GM21367 (cell line): ENCODE data around the gene DLG2.
A peak's percentile ranks its signal among the peaks of the same experiment; 100 is the strongest.

Experiments used
- ATAC-seq: cut with Tn5 transposase; IDR thresholded peaks from one replicate; pipeline ENCODE4 v1.9.1; 2021; ENCODE audit not compliant: unreplicated experiment

Gene DLG2

DNA sequence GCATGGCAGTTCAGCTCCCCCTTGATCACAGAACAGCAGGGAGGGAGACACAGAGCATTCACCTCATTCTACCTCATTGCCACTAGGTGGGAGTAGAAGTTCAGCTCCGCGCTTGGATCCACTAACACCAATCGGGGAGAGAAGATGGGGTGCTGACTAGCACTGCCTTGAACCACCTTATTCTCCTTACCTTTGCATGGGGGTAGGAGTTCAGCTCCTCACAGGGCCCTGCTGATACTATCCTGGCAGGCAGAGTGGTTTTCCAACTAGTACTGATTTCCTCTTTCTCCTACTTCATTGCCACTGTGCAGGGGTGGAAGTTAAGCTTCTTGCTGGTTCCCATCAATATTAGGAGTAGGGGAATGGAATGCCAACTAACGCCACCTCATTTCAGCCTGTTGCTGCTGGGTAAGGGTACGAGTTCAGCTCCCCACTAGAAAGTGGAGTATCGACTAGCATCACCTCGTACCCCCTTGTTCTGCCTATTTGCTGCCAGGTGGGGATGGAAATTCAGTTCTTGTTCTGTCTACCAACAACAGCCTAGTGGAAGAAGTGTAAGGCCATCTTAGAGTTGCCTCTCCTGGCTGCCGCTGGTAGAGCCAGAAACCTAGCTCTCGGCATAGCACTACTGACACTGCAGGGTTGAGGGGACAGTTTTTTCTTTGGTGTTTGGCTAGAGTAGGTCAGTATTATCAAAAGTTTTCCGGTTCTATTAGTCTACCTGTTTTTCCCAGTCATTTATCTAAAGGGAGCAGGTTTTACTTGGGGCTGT lies 1790.1 kb downstream of the DLG2 start:
- ATAC-seq, result peak; percentile 92

- ATAC-seq, result no peak
Measured at GRCh38 chr11:83836065-83836464, 1791.1 kb downstream of the DLG2 start.

DNA sequence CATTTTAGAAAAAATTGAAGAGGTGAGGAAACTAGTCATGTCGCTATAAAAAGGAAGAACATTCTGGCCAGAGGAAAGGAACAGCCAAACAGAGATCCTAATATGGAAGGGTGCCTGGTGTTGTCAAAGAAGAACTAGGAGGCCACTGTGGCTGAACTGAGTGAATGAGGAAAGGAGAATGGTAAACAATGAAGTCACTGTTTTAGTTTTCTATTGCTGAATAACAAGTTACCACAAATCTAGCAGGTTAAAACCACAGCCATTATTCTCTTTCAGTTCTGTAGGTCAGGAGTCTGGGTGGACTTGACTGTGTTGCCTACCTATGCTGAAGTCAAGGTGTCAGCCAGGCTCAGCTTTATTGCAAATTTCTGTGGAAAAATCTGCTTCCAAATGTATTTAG lies 1791.7 kb downstream of the DLG2 start:
- ATAC-seq, result peak; percentile 76

DNA sequence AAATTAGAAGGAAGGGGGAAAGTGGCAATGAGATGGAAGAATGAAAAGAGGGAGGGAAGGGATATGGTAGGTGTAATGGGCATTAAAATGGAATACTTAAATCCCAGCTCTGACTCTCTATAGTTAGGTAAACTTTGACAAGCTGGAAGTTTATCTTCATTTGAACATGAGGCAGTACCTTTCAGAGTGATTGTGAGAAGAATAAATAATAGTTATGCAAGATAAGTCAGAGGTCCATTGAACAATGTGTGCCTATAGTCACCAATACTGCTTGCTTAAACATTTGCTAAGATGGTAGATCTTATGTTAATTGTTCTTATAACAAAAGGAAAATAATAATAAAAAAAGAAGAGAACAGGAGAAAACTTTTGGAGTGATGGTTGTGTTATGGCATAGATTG lies 1795.2 kb downstream of the DLG2 start:
- no peak for ATAC-seq

DNA sequence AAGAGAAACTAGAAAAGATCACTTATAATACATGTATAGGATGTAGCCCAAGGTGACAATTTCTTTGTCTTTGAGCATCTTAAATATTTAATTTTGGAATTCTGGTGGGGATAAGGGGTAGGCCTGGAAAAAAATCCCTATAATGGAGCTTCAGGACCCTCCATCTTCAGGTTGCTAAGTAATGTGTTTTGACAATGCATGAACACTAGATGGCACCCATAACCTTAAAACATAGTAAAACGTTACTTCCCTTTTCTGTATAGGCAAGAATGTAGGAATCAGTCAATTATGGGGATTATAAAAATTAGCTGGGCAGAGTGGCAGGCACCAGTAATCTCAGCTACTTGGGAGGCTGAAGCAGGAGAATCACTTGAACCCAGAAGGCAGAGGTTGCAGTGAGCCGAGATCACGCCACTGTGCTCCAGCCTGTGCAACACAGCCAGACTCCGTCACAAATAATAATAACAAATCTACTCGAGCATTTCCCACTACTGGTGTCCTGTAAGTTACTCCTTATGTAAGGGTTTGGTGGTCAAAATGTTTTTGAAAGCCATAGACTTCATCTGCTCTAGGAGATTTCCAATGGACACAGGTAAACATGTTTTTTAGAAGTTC lies 1799.1 kb downstream of the DLG2 start:
- peak; percentile 85 for ATAC-seq

DNA sequence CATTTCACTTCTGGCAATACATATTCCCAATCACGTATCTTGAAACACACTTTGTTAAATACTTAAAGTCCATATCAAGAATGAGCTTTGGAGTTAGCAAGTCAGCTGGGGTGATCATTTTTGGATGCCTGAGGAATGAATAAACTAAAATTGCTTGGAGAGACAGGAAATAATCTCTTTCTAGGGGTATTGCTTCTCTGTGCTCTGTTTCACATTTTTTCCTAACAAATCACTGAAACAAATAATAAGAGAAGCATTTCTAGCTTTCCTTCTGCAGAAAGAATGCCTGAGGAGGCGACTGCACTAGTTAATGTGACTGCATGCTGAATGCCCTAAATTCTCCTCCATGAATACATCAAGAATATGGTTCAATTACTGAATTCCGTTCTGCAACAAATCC lies 1799.6 kb downstream of the DLG2 start:
- ATAC-seq, result no peak

DNA sequence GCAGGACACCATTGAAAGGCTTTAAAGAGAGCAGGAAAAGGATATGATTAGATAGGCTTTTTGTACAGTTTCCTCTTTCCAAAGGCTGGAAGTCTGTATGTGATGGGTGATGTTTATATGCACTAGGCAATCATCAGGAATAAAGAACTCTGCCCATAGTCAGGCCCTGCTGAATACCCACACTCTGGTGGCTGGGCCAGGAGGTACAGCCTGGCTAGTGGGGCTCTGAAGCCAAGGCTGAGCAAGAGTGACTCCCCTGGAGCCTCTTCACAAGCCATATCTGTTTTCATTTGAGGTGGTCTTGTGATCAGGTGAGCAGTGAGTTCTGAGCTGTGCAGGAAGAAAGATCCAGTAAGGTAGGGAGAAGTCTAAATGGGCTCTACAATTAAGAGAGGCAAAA lies 1801.1 kb downstream of the DLG2 start:
- no peak for ATAC-seq

GRCh38 chr11:83823461-83824025 lies 1803.6 kb downstream of the DLG2 start:
- ATAC-seq, result no peak

DNA sequence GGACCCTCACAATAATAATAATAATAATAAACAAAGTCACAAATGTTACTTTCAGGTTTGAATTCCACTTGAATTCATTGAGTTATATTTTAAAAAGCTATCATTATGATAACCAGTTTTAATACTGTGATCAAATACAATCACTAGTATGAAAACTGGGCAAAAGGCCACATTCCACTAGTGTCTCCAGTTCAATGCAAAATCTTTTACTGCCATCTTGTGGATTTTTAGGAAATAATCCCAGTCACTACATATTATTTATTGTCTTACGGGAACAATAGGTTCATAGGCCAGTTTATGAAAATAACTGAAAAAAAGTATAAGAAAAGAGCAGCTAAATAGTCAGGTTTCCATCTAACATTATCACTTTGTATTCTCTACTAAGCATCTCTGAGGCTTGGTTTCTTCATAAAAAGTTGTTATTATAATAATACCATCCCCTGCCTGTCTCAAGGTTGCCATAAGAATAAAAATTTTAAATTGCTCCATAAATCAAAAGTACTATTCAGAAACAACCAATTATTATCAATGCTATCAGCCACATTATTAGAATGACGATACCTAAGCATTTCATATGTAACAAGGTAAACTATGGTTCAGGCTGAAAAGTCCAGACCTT lies 1807.1 kb downstream of the DLG2 start:
- ATAC-seq, result peak; percentile 61

DNA sequence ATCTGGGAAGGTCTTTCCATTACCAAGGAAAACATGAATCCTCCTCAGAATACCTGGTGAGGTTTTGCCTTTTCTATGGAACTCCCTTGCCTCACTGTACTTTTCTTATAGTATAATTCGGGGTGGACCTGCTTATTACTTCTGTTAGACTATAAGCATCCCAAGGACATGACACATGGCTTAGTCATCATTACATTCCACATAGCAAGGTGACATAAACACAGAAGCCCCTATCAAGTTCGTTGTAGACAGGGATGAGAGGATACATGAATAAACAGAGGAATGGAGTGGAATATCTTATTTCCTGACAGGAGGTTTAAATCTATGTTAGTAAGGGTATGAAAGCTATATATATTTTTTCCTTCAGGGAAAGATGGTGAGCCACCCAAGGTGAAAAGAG lies 1808.8 kb downstream of the DLG2 start:
- ATAC-seq, result no peak

- no peak for ATAC-seq
Measured at GRCh38 chr11:83816572-83817187, 1810.5 kb downstream of the DLG2 start.

GRCh38 chr11:83815736-83816135 lies 1811.4 kb downstream of the DLG2 start:
- ATAC-seq, result no peak

GRCh38 chr11:83813296-83813695 lies 1813.8 kb downstream of the DLG2 start:
- no peak for ATAC-seq

DNA sequence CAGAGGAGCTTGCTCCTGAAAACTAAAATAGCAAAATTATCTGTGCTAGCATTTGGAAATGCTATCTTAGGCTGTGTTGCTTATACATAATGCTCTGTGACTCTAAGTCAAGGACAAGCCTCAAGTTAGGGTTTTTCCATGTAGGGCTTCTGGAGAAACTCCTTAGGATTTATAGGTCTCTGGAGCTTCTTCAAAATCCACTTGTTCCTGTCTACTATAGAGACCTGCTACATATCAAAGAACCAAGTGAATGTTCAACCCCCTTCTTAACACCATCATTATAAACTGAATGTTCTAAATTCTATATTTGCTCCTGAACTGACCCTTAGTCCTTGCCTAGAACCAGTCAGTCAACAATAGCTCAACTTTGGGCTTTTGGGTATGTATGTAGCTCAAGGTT lies 1817.9 kb downstream of the DLG2 start:
- ATAC-seq, result no peak

DNA sequence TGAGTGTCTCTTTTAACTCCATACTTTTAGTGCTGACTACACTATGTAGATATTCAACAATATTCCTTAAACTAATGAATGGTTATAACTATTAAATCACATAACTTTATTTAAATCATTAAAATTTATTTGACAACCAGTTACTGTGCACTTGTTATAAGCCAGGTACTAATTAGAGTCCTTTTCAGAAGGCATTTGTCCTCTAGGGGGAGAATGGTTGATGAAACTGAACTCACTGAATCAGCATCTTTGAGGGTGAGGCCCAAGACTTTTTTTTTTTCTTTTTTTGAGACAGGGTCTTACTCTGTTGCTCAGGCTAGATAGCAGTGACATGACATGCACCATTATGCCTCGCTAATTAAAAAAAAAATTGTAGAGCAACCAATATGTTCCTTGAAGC lies 1825.3 kb downstream of the DLG2 start:
- no peak for ATAC-seq

DNA sequence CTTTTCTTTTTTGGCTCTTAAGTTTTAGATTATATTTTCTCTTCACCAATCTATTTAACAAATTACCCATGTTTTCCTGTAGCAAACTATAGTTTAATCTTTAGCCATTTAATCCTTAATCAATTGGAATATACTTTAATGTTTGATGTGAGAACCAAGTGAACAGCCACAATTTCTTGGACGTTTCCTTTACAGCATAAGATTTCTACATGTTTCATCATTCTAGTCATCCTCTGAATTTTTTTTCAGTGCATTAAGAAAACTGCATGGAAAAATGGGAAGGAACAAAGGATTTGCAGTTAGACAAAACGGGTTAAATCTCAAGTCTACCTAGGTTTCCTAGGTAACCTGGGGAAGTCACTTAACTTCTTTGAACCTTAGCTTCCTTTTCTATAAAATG lies 1833.8 kb downstream of the DLG2 start:
- no peak for ATAC-seq

GRCh38 chr11:83791557-83791956 lies 1835.6 kb downstream of the DLG2 start:
- no peak for ATAC-seq

GRCh38 chr11:83785942-83786341 lies 1841.2 kb downstream of the DLG2 start:
- no peak for ATAC-seq

DNA sequence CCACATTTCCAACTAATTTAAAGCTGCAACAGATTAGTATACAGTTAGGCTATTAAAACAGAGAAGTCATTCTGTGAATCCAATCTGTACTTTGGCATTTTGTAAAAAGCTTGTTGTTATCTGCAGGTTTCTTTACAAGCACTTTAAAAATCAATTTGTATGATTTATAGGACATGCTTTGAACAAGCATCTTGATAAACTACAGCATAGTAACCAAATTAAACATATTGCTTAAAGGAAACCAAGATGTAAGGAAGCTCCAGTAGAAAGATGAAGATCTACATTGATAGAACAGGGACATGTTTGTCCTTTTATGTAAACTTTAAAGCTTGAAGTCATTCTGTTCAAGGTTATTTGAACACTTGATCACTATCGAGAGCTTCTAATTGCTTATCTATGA lies 1842.7 kb downstream of the DLG2 start:
- ATAC-seq, result no peak

GRCh38 chr11:83782329-83782728 lies 1844.8 kb downstream of the DLG2 start:
- no peak for ATAC-seq

- ATAC-seq, result no peak
Measured at GRCh38 chr11:83779876-83780275, 1847.3 kb downstream of the DLG2 start.

DNA sequence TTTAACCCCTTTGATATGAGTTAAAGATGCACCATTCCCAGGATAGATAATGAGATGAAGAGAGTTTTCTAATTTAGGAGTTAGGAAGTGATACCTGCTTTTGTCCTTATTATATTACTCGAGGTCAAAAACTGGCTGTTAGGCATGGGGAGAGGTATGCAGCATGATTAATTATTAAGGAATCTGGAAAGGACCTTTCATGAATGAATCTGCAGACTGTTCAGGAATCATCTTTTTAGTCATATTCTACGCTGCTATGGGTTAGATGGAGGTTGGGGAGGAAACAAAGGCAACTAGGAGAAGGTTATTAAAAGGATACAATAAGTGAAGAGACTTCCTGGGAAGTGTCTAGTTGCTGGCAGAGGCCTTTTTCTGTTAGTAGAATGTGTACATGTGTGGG lies 1848.5 kb downstream of the DLG2 start:
- ATAC-seq, result no peak
